ENCODE measurements around the gene CFAP92.
A peak's percentile ranks its signal among the peaks of the same experiment; 100 is the strongest.

Gene CFAP92

DNA sequence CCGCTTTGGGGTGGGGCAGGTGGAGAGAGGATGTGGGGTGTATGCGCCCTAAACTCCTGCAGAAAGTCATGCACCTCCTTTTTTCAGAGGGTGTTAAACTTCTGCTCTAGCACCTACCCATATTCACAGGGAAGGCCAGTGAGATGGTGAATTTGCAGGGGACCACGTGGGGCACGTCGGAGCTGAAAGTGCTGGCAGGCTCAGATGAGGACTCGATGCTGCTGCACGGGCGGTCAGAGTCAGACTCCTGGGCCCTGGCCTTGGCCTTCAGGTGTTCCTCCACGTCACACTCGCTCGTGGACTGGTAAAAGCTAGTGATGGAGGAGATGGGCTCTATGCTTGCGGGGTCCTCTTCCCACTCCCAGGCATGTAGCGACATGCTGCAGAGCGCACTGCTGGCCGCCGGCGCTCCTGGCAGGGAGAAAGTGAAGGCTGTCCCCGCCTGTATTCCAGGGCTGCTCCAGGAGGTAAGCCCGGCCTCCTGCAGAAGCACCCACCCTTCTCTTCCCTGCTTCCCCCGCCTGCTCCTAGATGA, 883 bp downstream of the CFAP92 start:
- no peak for FAIRE-seq

DNA sequence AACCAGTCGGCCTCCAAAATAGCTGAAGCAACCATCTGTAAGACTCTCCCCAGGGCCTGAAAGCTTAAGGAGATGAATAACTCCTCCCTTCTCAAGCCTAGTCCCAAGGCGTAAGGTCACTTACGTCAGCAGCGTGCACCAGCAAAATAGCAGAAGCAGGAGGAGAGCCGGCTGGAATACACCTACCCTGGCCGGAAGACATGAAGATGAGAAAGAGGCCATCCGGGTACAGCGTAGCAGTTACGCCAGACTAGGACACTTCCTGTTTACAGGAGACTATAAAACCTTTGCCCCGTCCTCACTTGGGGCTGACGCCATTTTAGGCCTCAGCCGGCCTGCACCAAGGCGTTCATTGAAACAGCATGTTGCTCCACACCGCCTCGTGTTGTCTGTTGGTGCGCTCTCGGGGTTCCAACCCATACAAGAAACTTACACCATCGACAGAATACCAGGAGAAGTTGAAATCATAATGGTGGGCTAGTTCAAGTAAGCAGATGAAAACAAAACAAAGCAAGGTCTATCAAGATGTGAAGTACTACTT, 2.5 kb downstream of the CFAP92 start:
- FAIRE-seq (no peak), DNase-seq (ENCODE audit: low spot score) (no peak)

More for the DNA sequence above, 883 bp downstream of the CFAP92 start:
- DNase-seq (ENCODE audit: low spot score), result no peak

DNA sequence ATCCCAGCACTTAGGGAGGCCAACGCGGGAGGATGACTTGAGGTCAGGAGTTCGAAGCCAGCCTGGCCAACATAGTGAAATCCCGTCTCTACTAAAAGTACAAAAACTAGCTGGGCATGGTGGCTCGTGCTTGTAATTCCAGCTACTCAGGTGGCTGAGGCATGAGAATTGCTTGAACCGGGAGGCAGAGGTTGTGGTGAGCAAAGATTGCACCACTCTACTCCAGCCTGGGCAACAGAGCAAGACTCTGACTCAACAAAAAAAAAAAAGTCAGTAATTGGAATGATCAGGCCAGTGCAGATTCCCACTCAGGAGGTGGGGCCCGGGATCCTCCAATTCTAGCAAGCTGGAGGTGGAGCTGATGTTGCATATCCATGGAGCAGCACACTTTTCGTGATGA, 5.6 kb downstream of the CFAP92 start:
- no peak for DNase-seq (ENCODE audit: low spot score)
- FAIRE-seq, result no peak

DNA sequence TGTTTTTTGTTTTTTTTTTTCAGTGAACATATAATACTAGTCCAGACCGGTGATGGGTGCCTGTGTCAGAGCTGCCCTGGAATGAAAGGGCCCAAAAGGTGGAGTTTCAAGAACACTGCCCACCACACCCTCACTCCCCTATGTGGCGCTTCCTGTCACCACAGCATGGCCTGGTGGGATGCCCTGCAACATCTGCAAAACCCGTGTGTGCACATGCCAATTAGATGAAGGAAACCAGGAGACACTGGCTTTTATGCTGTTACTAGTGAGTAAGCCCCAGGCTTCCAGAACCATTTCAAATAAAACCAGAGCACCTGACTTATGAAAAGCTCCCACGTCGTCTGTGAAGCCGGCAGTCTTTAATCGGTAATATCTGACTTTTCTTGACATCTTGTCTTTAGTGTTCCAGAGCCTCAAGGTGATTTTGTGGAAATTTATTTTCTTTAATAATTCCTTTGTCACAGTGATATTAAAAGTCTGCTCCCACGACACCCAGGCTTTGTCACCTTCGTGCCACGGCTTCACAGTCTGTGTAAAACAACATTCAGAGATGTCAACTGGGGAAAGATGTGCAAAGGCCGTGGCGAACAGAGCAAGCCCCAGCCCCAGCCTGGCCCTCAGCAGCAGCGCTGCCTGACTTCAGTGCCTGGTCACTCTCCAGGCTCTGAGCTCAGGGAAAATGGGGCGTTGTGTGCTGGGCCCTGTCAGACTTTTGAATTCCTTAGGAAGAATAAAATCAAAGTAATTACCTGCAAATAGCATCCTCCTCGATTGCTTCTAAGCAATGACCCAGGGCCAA, 6.4 kb downstream of the CFAP92 start:
- FAIRE-seq (no peak), DNase-seq (ENCODE audit: low spot score) (no peak)

DNA sequence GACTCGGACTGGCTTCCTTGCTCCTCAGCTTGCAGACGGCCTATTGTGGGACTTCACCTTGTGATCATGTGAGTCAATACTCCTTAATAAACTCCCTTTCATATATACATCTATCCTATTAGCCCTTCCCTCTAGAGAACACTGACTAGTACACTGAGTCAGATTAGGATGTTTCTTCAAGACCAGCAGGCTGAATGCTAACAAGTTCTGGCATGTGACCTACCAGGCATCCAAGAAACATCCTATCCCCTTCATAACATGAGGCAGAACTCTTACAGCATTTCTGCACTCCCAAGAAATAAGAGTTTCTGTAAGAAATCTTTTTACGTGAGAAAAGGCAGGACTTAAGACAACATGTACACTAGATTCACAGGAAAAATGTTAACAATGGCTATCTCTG, 9.3 kb downstream of the CFAP92 start:
- DNase-seq (ENCODE audit: low spot score) (no peak), FAIRE-seq (no peak)

DNA sequence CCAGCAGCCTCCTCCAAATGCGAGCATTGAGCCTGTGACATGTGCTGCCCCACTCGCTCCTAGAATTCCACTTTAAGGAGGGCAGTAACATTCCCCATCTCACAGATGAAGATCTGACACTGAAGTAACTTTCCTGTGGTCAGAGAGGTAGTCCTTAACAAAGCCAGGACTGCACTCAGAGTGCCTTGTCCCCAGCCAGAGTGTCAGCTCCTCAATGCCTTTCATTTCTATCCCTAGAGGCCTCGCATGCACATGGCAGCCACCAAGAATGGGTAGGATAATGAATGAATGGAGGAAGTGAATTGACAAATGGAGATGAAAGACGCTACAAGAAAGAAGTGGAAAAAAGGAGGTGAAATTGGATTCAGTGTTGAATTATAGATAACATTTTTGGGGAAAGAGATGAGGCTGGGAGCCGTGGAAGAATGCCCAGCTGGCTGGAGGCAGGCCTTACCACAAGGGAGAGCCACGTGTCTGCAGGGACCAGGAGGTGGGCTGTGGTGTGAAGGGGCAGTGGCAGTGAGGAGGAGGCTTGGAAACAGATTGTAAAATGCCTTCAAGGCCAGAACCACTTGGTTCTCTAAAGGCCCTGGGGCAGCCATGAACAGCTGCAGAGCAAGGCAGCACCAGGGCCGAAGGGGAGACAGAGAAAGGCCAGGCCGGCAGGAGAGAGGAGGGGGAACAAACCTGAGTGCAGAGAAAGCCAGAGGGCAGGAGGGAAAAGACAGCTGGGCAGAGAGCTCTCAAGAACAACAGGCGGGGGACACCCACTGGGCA, 10.4 kb downstream of the CFAP92 start:
- FAIRE-seq (no peak), DNase-seq (ENCODE audit: low spot score) (no peak)

DNA sequence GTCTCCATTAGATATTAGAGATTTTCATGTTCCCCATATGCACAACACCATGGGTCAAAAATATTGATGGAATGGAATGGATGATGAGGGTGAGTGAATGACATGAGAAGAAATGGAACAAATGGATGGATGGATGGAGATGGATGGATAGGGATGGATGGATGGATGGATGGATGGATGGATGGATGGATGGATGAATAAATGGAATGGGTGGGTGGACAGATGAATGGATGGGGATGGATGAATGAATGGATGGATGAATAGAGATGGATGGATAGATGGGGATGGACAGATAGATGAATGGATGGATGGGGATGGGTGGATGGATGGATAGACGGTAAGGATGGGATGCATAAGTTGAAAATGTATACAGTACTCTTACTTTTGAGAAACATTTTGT, 18.6 kb downstream of the CFAP92 start:
- FAIRE-seq (no peak), DNase-seq (ENCODE audit: low spot score) (no peak)

DNA sequence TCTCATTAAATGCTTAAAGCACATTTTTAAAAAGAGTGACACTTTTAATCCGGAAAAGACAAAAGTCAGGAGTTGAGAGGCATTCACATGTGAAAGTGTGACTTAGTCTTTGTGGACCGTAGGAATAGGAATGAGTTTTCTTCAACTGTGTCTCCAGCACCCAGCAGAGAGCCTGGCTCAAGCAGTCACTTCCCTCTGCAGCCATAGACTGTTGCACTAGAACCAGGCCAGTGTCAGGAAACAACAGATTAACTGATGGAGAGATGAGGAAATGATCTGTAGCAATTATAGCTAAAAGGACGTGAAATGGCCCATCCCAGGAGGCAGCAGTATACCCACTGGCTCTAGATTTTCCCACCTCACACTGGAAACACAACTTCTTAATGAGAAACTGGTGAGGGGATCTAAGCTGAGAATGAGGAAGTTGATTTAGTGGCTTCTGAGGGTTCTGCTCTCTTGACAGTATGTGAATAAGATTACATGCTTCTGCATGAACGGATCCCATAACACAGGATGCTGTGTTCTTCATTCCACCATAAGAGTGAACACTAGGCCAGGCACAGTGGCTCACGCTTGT, 19.8 kb downstream of the CFAP92 start:
- FAIRE-seq (no peak), DNase-seq (ENCODE audit: low spot score) (no peak)

DNA sequence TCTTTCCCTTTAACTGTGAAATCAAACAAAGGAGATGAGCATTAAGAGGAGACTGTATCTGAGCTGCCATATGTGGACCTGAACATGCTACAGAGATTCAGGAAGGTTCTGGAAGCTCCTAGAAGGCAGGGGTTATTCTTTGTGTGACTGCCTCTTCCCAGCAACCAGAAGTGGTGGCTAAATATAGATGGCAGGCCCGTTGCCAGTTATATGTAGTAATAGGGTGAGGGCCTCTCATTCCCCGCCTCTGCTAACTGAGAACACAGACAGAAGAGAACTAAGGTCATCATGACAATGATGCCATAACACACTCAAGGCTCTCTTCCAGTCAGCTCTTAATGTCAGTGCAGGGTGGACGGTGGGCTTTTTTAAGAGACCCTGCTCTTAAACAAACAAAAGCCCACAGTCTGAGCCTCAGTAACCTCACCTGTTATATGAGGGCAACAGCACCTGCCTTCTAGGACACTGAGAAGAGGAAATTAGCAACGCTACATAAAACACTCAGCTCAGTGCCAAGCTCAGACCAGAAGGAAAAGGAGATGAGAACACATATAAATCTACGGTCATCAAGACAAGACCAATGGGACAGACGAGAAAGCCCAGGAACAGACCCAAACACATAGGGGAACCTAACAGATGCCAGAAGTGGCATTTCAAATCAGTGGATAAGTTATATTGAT, 22.3 kb downstream of the CFAP92 start:
- FAIRE-seq, result no peak
- no peak for DNase-seq (ENCODE audit: low spot score)

DNA sequence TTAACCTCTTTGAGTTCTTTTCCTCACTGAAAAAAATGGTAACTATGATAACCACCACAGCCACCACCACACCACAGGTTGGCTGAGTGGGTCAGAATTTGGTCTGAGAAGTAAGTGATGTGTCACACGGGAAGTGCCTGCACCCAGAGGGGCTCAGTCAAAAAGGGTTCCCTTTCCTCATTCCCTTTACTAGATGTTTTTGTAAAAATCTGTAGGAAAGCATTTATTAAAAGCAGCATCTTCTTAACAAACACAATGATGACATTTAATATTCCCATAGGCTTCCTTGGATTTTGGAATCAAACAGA, 23.2 kb downstream of the CFAP92 start:
- no peak for DNase-seq (ENCODE audit: low spot score)

DNA sequence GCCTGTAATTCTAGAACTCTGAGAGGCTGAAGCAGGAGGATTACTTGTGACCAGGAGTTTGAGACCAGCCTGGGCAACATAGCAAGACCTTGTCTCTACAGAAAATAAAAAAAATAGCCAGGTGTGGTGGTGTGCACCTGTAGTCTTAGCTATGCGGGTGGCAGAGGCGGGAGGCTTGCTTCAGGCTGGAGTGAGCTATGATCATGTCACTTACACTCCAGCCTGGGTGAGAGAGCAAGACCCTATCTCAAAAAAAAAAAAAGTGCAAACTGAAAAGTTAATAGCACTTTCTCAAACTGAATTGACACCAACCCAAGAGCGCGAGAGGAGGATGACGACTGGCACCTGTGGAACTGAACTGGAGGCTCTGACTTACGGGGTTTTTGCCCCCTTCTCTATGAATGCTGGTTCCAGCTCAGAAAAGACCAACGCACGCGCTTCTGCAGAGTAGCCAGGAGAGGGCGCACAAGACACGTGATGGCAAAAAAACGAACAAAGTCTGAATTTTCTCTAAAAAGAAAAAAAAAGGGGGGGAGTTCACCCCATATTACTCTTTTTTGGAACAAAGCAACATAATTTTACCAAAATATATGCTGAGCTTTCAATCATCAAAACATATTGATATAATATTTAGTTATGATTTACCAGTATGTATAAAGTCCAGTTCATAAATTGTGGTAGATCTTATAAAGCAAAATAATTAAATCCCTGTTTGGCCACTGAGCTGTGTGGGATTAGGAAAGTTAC, 23.7 kb downstream of the CFAP92 start:
- FAIRE-seq (no peak), DNase-seq (ENCODE audit: low spot score) (peak; percentile 62)

More for the DNA sequence above, 23.2 kb downstream of the CFAP92 start:
- FAIRE-seq, result no peak

DNA sequence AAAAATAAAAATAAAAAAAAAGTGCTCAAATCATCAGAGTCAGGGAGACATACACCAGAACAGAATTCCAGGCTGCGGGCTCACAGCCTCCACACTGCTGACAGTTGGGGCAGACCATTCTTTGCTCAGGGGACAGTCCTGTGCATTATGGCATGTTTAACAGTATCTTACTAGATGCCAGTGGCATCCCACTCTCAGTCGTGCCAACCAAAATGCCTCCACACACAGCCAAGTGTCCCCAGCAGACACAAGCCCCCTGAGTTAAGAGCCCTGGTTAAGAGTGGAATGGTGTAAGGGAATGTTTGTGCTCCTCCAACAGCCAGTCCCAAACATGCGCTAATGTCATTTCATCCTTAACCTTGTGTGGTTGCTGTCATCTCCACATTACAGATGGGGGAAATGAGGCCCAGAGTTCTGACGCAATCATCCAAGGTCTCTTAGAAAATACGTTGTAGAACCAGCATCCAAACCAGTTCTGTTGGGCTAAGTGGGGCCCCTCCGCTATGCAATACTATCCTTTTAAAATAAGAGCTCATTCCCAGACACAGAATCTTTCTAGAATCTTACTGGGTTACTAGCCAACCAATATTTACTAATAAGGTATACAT, 26.0 kb downstream of the CFAP92 start:
- DNase-seq (ENCODE audit: low spot score), result no peak
- FAIRE-seq, result no peak

DNA sequence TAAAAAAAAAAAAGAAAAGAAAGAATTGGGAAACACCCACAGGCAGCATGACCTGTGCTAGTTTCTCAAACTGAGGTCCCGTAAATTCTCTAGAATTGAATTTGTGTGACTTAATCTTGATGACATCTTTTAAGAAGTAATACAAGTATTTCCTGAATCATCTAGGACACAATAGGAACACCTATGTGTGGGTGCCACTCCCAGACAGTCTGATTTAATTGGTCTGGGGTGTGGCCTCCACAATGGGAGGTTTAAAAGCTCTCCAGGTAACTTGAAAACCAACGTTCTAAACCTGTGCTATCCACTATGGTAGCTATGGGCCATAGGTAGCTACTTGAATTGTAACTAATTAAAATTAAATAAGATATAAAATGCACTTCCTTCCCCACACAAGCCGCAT, 28.1 kb downstream of the CFAP92 start:
- DNase-seq (ENCODE audit: low spot score) (no peak), FAIRE-seq (no peak)

DNA sequence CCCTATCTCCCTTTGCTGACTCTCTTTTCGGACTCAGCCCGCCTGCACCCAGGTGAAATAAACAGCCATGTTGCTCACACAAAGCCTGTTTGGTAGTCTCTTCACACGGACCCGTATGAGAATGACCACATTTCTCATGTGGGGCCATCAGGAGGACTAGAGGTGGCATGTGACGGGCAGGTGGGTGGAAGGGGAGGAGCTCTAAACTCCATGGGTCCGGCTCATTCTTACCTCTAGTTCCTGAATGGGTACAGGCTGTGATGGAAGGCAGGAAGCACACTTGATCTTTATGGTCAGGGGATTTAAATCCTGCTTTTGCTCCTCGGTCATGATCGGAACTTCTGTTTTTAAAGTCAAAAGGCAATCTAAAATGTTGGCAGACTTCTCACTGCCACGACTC, 28.6 kb downstream of the CFAP92 start:
- DNase-seq (ENCODE audit: low spot score), result no peak
- FAIRE-seq, result no peak

DNA sequence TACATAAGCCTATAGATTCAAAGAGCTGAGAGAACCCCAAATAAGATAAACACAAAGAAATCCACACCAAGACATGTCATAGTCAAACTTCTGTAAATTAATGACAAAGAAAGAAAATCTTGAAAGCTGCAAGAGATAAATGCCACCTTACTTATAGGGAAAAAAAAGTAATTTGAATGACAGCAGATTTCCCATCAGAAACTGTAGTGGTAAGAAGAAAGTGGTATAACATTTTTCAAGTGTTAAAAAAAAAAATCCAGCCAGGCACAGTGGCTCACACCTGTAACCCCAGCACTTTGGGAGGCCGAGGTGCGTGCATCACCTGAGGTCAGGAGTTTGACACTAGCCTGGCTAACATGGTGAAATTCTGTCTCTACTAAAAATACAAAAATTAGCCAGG, 37.4 kb downstream of the CFAP92 start:
- DNase-seq (ENCODE audit: low spot score) (no peak), FAIRE-seq (no peak)

DNA sequence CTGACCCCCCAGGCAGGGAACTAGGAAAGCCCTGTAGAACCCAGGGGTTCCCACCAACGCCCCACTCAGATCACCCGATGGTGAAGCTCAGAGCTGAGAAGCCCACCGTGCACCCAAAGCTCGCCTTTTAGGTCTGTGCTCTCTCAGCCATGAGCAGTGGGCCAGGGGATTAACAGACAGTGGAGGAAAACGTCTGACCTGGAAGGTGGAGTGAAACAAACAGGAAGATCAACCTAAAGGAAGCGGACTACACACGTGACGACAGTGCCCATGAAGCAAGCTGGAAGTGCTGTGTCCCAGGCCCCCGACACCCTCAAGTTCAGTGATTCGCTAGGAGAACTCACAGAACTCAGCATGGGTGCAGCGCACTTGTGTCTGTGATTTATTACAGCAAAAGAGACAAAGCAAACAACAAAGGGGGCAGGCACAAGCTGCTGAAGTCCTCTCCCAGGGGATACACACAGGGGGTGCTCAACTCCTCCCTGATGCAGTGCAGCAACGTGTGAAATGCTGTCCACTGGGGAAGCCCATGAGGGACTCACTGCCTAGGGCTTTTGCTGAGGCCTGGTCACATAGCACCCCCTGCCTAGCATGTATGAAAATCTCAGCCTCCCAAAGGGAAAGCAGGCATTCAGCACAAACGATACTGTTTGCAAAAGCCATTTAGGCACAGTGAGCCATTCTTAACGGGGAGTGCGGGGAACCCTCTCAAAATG, 43.5 kb downstream of the CFAP92 start:
- FAIRE-seq (no peak), DNase-seq (ENCODE audit: low spot score) (no peak)

DNA sequence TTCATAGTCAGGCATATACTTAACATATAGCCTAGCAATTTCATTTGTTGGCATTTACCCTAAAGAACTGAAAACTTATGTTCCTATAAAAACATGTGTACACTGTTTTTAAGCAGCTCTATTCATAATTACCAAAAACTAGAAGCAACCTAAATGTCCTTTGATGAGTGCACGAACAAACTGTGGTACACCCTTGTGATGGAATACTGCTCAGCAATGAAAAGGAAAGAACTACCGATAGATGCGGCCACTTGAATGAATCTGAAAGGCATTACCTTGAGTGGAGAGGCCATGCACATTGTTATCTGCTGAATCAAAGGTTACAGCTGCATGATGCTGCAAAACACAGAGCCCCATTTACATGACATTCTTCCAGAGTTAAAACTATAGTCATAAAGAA, 44.7 kb downstream of the CFAP92 start:
- FAIRE-seq (no peak), DNase-seq (ENCODE audit: low spot score) (no peak)

DNA sequence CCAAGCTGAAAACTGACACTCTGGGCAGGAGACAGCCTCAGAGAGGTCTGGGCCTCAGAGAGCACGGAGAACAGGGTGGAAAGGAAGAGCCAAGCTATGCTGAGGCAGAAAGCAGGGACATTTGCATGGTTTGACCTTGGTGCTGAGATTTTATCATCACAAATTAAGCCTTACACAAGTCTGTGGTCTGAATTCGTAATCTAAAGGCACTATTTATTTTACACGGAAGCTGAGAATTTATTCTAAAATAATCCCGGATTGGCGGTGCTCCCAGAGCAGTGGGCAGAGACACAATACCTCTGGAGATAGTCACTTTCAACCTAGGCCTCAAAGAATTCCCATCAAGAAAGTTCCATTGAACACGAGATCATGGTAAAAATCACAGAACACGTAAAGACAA, 47.5 kb downstream of the CFAP92 start:
- no peak for DNase-seq (ENCODE audit: low spot score)
- FAIRE-seq, result no peak

DNA sequence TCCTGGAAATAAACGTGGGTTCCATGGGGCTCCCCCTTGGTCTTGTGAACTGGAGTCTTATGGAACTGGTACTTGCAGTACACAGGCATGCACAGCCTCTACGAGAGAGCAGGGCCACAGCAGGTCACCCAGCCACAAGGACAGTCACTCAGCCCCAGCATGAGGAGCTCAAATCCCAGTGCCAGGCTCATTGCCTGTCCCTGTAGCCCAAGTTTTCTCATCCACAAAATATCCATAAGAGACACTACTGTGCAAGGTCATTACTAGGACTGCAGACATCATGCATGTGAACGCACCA, 48.0 kb downstream of the CFAP92 start:
- DNase-seq (ENCODE audit: low spot score) (no peak), FAIRE-seq (no peak)
